Measurements from ENCODE around the gene ZYG11A. TPM values are rescaled to one million over a fixed set of nuclear protein-coding genes. Genes with fewer than 3 reads are reported as not detected.

Gene ZYG11A
- total RNA-seq, 2 experiments from 2014 or later = 0.19 to 0.20 TPM

GRCh38 chr1:52918201-52918600 is 75.6 kb downstream of the ZYG11A start:
- Mint-ChIP-seq H3K9me3 (no peaks in the 10 kb centered on the region), H3K4me1 (peaks cover 17% of the 10 kb centered on the region), H3K36me3 (no peaks in the 10 kb centered on the region), H3K27ac (no peak overlapping the region), H3K4me3 (no peak overlapping the region), H3K27me3 (no peaks in the 10 kb centered on the region)
- DNase-seq = no peak

GRCh38 chr1:52919051-52919722 is 76.6 kb downstream of the ZYG11A start:
- no peaks in the 10 kb centered on the region for H3K9me3 Mint-ChIP-seq
- no peak overlapping the region for H3K4me3 Mint-ChIP-seq
- H3K27me3 Mint-ChIP-seq = no peaks in the 10 kb centered on the region
- no peak for DNase-seq
- H3K36me3 Mint-ChIP-seq = no peaks in the 10 kb centered on the region
- H3K4me1 Mint-ChIP-seq = peaks cover 17% of the 10 kb centered on the region
- no peak overlapping the region for H3K27ac Mint-ChIP-seq

GRCh38 chr1:52919723-52920483 is 77.3 kb downstream of the ZYG11A start:
- H3K4me1 Mint-ChIP-seq = peaks cover 17% of the 10 kb centered on the region
- no peaks in the 10 kb centered on the region for H3K9me3 Mint-ChIP-seq
- H3K4me3 Mint-ChIP-seq = peak overlapping the region; percentile 22
- no peak for DNase-seq
- H3K36me3 Mint-ChIP-seq = no peaks in the 10 kb centered on the region
- no peaks in the 10 kb centered on the region for H3K27me3 Mint-ChIP-seq
- H3K27ac Mint-ChIP-seq = no peak overlapping the region

GRCh38 chr1:52920791-52921291 is 78.3 kb downstream of the ZYG11A start:
- H3K36me3 Mint-ChIP-seq = no peaks in the 10 kb centered on the region
- no peak overlapping the region for H3K27ac Mint-ChIP-seq
- H3K27me3 Mint-ChIP-seq = no peaks in the 10 kb centered on the region
- H3K9me3 Mint-ChIP-seq = no peaks in the 10 kb centered on the region
- DNase-seq = peak; percentile 3
- H3K4me3 Mint-ChIP-seq = peak overlapping the region; percentile 83
- H3K4me1 Mint-ChIP-seq = peaks cover 17% of the 10 kb centered on the region

- no peak for DNase-seq
- Mint-ChIP-seq H3K4me1 (peaks cover 11% of the 10 kb centered on the region), H3K27ac (no peak overlapping the region), H3K4me3 (no peak overlapping the region), H3K9me3 (no peaks in the 10 kb centered on the region), H3K36me3 (peaks cover 3% of the 10 kb centered on the region), H3K27me3 (no peaks in the 10 kb centered on the region)
Observed at GRCh38 chr1:52925571-52926005, 83.0 kb downstream of the ZYG11A start.

- peak overlapping the region; percentile 83 for H3K4me3 Mint-ChIP-seq
- H3K36me3 Mint-ChIP-seq = peaks cover 6% of the 10 kb centered on the region
- no peaks in the 10 kb centered on the region for H3K9me3 Mint-ChIP-seq
- no peak for DNase-seq
- no peaks in the 10 kb centered on the region for H3K27me3 Mint-ChIP-seq
- peaks cover 9% of the 10 kb centered on the region for H3K4me1 Mint-ChIP-seq
- no peak overlapping the region for H3K27ac Mint-ChIP-seq
Observed at GRCh38 chr1:52926864-52927211, 84.3 kb downstream of the ZYG11A start.

- no peaks in the 10 kb centered on the region for H3K9me3 Mint-ChIP-seq
- H3K4me3 Mint-ChIP-seq = peak within 1 kb of the TSS; percentile 83
- H3K4me1 Mint-ChIP-seq = peaks cover 9% of the 10 kb centered on the region
- H3K36me3 Mint-ChIP-seq = peaks cover 6% of the 10 kb centered on the region
- DNase-seq = peak; percentile 77
- peak within 1 kb of the TSS; percentile 29 for H3K27ac Mint-ChIP-seq
- H3K27me3 Mint-ChIP-seq = no peaks in the 10 kb centered on the region
Observed at GRCh38 chr1:52927212-52928014, 84.9 kb downstream of the ZYG11A start, which contains the start of gene SCP2. TSS of gene SCP2 (plus strand) at chr1:52927276. CDS start at chr1:52927397, 121 bp downstream.

GRCh38 chr1:52928015-52928404 is 85.5 kb downstream of the ZYG11A start:
- Mint-ChIP-seq H3K4me1 (peaks cover 9% of the 10 kb centered on the region), H3K27me3 (no peaks in the 10 kb centered on the region), H3K36me3 (peaks cover 6% of the 10 kb centered on the region), H3K27ac (peak overlapping the region; percentile 29), H3K9me3 (no peaks in the 10 kb centered on the region), H3K4me3 (peak overlapping the region; percentile 83)
- DNase-seq = no peak

- H3K9me3 Mint-ChIP-seq = no peaks in the 10 kb centered on the region
- H3K4me3 Mint-ChIP-seq = no peak overlapping the region
- no peak for DNase-seq
- no peak overlapping the region for H3K27ac Mint-ChIP-seq
- H3K36me3 Mint-ChIP-seq = peaks cover 6% of the 10 kb centered on the region
- H3K4me1 Mint-ChIP-seq = peaks cover 9% of the 10 kb centered on the region
- H3K27me3 Mint-ChIP-seq = no peaks in the 10 kb centered on the region
Observed at GRCh38 chr1:52929019-52929418, 86.5 kb downstream of the ZYG11A start.

- Mint-ChIP-seq H3K36me3 (no peaks in the 10 kb centered on the region), H3K4me3 (no peak overlapping the region), H3K9me3 (no peaks in the 10 kb centered on the region)
Observed at GRCh38 chr1:52937433-52938182, 95.0 kb downstream of the ZYG11A start.

GRCh38 chr1:52938183-52938451 is 95.6 kb downstream of the ZYG11A start:
- H3K4me3 Mint-ChIP-seq = no peak overlapping the region
- H3K27me3 Mint-ChIP-seq = no peaks in the 10 kb centered on the region

More at GRCh38 chr1:52937433-52938182, 95.0 kb downstream of the ZYG11A start:
- no peak overlapping the region for H3K27ac Mint-ChIP-seq
- H3K27me3 Mint-ChIP-seq = no peaks in the 10 kb centered on the region
- H3K4me1 Mint-ChIP-seq = no peaks in the 10 kb centered on the region
- DNase-seq = no peak

GRCh38 chr1:52943876-52944416 is 101.4 kb downstream of the ZYG11A start:
- H3K4me1 Mint-ChIP-seq = peaks cover 5% of the 10 kb centered on the region
- no peaks in the 10 kb centered on the region for H3K9me3 Mint-ChIP-seq
- peaks cover 5% of the 10 kb centered on the region for H3K36me3 Mint-ChIP-seq
- no peak for DNase-seq
- no peak overlapping the region for H3K27ac Mint-ChIP-seq
- no peak overlapping the region for H3K4me3 Mint-ChIP-seq
- no peaks in the 10 kb centered on the region for H3K27me3 Mint-ChIP-seq

More at GRCh38 chr1:52938183-52938451, 95.6 kb downstream of the ZYG11A start:
- H3K4me1 Mint-ChIP-seq = no peaks in the 10 kb centered on the region
- no peak overlapping the region for H3K27ac Mint-ChIP-seq
- H3K9me3 Mint-ChIP-seq = no peaks in the 10 kb centered on the region
- H3K36me3 Mint-ChIP-seq = no peaks in the 10 kb centered on the region
- DNase-seq = no peak

GRCh38 chr1:52944566-52944965 is 102.0 kb downstream of the ZYG11A start:
- H3K36me3 Mint-ChIP-seq = peaks cover 11% of the 10 kb centered on the region
- H3K27me3 Mint-ChIP-seq = no peaks in the 10 kb centered on the region
- peaks cover 5% of the 10 kb centered on the region for H3K4me1 Mint-ChIP-seq
- H3K9me3 Mint-ChIP-seq = no peaks in the 10 kb centered on the region
- H3K27ac Mint-ChIP-seq = no peak overlapping the region
- no peak for DNase-seq
- no peak overlapping the region for H3K4me3 Mint-ChIP-seq

Data from activated naive CD8-positive, alpha-beta T cell treated with anti-CD3 and anti-CD28 coated beads for 36 hours (primary cell).